ENCODE measurements around the gene PDGFRB.

PDGFRB gene

DNA sequence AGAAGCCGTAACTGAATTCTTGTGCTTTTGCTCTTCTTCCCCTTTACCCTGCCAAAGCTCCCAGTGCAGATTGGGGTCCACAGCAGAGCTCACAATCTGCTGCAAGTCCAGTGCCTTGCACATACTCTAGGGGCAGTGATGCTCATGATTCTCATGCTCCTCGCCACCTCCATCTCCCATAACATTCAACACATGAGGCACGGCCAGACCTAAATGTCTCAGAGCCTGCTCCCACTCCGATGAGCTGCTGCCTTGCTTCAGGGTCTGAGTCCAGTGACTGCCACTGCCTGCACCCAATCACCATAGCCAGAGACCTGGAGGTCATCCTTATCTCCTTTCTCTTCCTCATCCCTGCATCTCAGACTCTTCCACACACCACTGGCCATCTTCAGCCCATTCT is 79.8 kb downstream of the PDGFRB start:
- no peak for TF ChIP-seq TEAD4 (IDR thresholded peaks at IDR 0.05)
- TF ChIP-seq CEBPB (IDR thresholded peaks at IDR 0.05), result no peak
- TF ChIP-seq, protein P1, sequence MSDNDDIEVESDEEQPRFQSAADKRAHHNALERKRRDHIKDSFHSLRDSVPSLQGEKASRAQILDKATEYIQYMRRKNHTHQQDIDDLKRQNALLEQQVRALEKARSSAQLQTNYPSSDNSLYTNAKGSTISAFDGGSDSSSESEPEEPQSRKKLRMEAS (IDR thresholded peaks at IDR 0.05), result no peak
- TF ChIP-seq RAD21 (IDR thresholded peaks at IDR 0.05; ENCODE audit: low read depth), result no peak

DNA sequence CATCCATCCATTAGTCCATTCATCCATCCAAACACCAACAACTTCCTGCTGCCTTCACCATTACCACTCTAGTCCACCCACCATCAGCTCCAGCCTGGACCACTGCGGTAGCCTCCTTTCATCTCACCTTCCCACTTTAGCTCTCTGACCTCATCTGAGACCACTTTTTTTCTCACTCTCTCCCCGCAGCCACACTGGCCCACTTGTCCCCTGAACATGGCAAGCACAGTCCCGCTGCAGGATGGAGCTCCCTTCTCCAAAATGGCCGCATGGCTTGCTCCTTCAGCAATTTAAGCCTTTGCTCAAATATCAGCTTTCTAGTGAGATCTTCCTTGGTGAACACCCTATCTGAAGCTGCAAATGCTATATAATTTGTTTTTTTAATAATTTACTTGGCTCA is 80.4 kb downstream of the PDGFRB start:
- no peak for TF ChIP-seq EGR1 (IDR thresholded peaks at IDR 0.05)
- no peak for TF ChIP-seq ZBTB7A (IDR thresholded peaks at IDR 0.05; ENCODE audit: low read depth)
- TF ChIP-seq EP300 (IDR thresholded peaks at IDR 0.05; ENCODE audit: borderline replicate concordance), result no peak
- no peak for TF ChIP-seq FOXM1 (IDR thresholded peaks at IDR 0.05; ENCODE audit: borderline replicate concordance, low read depth)
- TF ChIP-seq TCF12 (IDR thresholded peaks at IDR 0.05; ENCODE audit: low read depth), result no peak
- TF ChIP-seq CEBPB (IDR thresholded peaks at IDR 0.05), result no peak
- TF ChIP-seq, protein P2, sequence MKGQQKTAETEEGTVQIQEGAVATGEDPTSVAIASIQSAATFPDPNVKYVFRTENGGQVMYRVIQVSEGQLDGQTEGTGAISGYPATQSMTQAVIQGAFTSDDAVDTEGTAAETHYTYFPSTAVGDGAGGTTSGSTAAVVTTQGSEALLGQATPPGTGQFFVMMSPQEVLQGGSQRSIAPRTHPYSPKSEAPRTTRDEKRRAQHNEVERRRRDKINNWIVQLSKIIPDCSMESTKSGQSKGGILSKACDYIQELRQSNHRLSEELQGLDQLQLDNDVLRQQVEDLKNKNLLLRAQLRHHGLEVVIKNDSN (IDR thresholded peaks at IDR 0.05), result no peak
- no peak for TF ChIP-seq RAD21 (IDR thresholded peaks at IDR 0.05; ENCODE audit: low read depth)
- TF ChIP-seq CREB1 (IDR thresholded peaks at IDR 0.05; ENCODE audit: low read depth), result no peak
- no peak for TF ChIP-seq TAF1 (IDR thresholded peaks at IDR 0.05; ENCODE audit: low read depth)
- TF ChIP-seq, protein P3, sequence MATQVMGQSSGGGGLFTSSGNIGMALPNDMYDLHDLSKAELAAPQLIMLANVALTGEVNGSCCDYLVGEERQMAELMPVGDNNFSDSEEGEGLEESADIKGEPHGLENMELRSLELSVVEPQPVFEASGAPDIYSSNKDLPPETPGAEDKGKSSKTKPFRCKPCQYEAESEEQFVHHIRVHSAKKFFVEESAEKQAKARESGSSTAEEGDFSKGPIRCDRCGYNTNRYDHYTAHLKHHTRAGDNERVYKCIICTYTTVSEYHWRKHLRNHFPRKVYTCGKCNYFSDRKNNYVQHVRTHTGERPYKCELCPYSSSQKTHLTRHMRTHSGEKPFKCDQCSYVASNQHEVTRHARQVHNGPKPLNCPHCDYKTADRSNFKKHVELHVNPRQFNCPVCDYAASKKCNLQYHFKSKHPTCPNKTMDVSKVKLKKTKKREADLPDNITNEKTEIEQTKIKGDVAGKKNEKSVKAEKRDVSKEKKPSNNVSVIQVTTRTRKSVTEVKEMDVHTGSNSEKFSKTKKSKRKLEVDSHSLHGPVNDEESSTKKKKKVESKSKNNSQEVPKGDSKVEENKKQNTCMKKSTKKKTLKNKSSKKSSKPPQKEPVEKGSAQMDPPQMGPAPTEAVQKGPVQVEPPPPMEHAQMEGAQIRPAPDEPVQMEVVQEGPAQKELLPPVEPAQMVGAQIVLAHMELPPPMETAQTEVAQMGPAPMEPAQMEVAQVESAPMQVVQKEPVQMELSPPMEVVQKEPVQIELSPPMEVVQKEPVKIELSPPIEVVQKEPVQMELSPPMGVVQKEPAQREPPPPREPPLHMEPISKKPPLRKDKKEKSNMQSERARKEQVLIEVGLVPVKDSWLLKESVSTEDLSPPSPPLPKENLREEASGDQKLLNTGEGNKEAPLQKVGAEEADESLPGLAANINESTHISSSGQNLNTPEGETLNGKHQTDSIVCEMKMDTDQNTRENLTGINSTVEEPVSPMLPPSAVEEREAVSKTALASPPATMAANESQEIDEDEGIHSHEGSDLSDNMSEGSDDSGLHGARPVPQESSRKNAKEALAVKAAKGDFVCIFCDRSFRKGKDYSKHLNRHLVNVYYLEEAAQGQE (IDR thresholded peaks at IDR 0.05; ENCODE audit: low read depth), result no peak
- TF ChIP-seq NFIC (IDR thresholded peaks at IDR 0.05), result no peak
- TF ChIP-seq TEAD4 (IDR thresholded peaks at IDR 0.05), result no peak
- no peak for TF ChIP-seq YY1 (IDR thresholded peaks at IDR 0.05; ENCODE audit: low read depth)
- TF ChIP-seq, protein P1 (IDR thresholded peaks at IDR 0.05), result no peak

DNA sequence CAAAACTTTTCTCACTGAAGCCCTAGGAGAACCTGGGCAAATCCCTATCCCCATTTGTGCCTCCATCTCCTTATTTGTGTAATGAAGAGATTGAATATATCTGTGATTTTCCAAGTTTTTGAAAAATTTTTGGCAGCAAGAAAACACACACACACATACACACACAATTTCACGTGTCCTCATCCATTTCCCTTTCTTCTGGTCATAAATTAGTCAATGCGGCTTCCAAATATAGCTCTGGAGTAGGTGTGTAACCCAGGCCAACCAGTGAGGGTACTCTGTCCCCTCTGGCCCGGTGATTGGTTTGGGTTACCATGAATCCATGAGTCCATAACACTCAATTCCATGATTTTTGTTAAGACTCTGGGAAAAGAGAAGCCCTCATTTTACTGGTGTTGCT is 82.0 kb downstream of the PDGFRB start:
- TF ChIP-seq TEAD4 (IDR thresholded peaks at IDR 0.05), result no peak

DNA sequence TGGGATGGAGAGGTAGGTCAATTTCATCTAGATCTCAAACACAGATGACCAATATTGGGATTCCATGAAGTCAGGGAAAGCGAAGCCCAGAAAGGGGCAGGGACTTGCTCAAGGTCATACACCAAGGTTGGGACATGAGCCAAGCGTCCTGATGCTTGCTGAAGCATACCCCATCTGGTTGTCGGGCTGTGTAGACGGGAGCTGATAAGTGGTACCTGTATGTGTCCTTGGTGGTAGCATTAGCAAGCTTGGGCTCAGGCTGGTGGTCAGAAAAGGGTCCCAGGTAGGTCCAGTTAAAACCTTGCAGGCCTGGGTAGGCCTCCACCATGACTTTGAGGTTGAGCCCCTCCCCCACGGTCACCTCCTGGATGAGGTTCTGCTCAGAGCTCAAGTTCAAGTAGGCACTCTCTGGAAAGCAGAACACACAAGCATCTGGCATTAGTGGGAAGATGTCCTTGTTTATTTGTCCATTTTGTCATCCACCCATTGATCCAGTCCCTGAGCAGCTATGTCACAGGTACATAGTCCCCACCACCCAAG is 82.5 kb downstream of the PDGFRB start:
- TF ChIP-seq NFIC (IDR thresholded peaks at IDR 0.05) (no peak), RAD21 (IDR thresholded peaks at IDR 0.05; ENCODE audit: low read depth) (no peak), FOXM1 (IDR thresholded peaks at IDR 0.05; ENCODE audit: borderline replicate concordance, low read depth) (no peak), TCF12 (IDR thresholded peaks at IDR 0.05; ENCODE audit: low read depth) (no peak), TEAD4 (IDR thresholded peaks at IDR 0.05) (no peak), EGR1 (IDR thresholded peaks at IDR 0.05) (no peak), CEBPB (IDR thresholded peaks at IDR 0.05) (no peak), CREB1 (IDR thresholded peaks at IDR 0.05; ENCODE audit: low read depth) (no peak), TAF1 (IDR thresholded peaks at IDR 0.05; ENCODE audit: low read depth) (no peak), ZBTB7A (IDR thresholded peaks at IDR 0.05; ENCODE audit: low read depth) (no peak), EP300 (IDR thresholded peaks at IDR 0.05; ENCODE audit: borderline replicate concordance) (no peak), YY1 (IDR thresholded peaks at IDR 0.05; ENCODE audit: low read depth) (no peak)
- TF ChIP-seq, protein P3 (IDR thresholded peaks at IDR 0.05; ENCODE audit: low read depth), result no peak
- TF ChIP-seq, protein P1 (IDR thresholded peaks at IDR 0.05), result no peak
- TF ChIP-seq, protein P2 (IDR thresholded peaks at IDR 0.05), result no peak

DNA sequence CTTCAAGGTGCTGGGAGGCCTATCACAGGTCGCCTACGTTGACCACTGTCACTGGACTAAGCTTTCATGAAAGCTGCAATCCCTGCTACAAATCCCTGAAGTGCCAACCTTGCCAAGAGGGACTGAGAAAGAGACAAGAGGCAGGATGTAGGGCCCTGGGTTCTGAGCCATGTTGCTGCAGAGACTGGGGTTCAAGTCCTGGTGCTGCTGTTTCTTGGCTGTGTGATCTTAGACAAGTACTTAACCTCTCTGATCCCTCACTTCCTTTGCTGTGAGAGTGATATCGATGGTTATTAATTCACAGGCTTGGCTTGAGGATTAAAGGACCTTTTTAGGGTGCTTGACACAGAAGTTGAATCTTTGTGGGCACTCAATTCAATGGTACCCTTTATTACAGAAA is 84.8 kb downstream of the PDGFRB start:
- TF ChIP-seq EP300 (IDR thresholded peaks at IDR 0.05; ENCODE audit: borderline replicate concordance) (no peak), NFIC (IDR thresholded peaks at IDR 0.05) (no peak), TCF12 (IDR thresholded peaks at IDR 0.05; ENCODE audit: low read depth) (no peak), FOXM1 (IDR thresholded peaks at IDR 0.05; ENCODE audit: borderline replicate concordance, low read depth) (no peak), ZBTB7A (IDR thresholded peaks at IDR 0.05; ENCODE audit: low read depth) (no peak), TEAD4 (IDR thresholded peaks at IDR 0.05) (no peak), CREB1 (IDR thresholded peaks at IDR 0.05; ENCODE audit: low read depth) (no peak), YY1 (IDR thresholded peaks at IDR 0.05; ENCODE audit: low read depth) (no peak), TAF1 (IDR thresholded peaks at IDR 0.05; ENCODE audit: low read depth) (no peak), EGR1 (IDR thresholded peaks at IDR 0.05) (no peak), RAD21 (IDR thresholded peaks at IDR 0.05; ENCODE audit: low read depth) (no peak), CEBPB (IDR thresholded peaks at IDR 0.05) (no peak)
- TF ChIP-seq, protein P2 (IDR thresholded peaks at IDR 0.05), result no peak
- TF ChIP-seq, protein P3 (IDR thresholded peaks at IDR 0.05; ENCODE audit: low read depth), result no peak
- TF ChIP-seq, protein P1 (IDR thresholded peaks at IDR 0.05), result no peak
